HG02798 (cell line): Measurements from ENCODE around the gene GPR37L1.
A peak's percentile ranks its signal among the peaks of the same experiment; 100 is the strongest.
"Not testable (repeated sequence)": the region's sequence is repeated elsewhere in the genome, so short reads cannot be mapped to it uniquely, and the experiment has no call there.

Experiments
- ATAC-seq: cut with Tn5 transposase; IDR thresholded peaks from one replicate; pipeline ENCODE4 v1.9.1; 2021; ENCODE audit warnings: mild to moderate bottlenecking; ENCODE audit not compliant: unreplicated experiment, poor library complexity

GPR37L1 gene

GRCh38 chr1:202107801-202108731, 14.7 kb upstream of the GPR37L1 start:
- ATAC-seq: no peak

- no peak for ATAC-seq
These were observed 11.7 kb upstream of the GPR37L1 start for GRCh38 chr1:202110977-202111376.

- not testable (repeated sequence) for ATAC-seq
These were observed 11.1 kb upstream of the GPR37L1 start for GRCh38 chr1:202111589-202111988.

- ATAC-seq: no peak
These were observed 9.6 kb upstream of the GPR37L1 start for GRCh38 chr1:202112859-202113689.

GRCh38 chr1:202113690-202114300, 8.9 kb upstream of the GPR37L1 start:
- peak; percentile 64 for ATAC-seq

GRCh38 chr1:202116287-202116686, 6.4 kb upstream of the GPR37L1 start:
- ATAC-seq: no peak

GRCh38 chr1:202117898-202118371, 4.8 kb upstream of the GPR37L1 start:
- no peak for ATAC-seq

- ATAC-seq: no peak
These were observed 1.7 kb upstream of the GPR37L1 start for GRCh38 chr1:202121006-202121405.

GRCh38 chr1:202123336-202123813, 658 bp downstream of the GPR37L1 start:
- no peak for ATAC-seq

GRCh38 chr1:202124142-202124541, 1.4 kb downstream of the GPR37L1 start:
- ATAC-seq: no peak

GRCh38 chr1:202125611-202126010, 2.9 kb downstream of the GPR37L1 start:
- ATAC-seq: no peak

- ATAC-seq: no peak
These were observed 3.7 kb downstream of the GPR37L1 start for GRCh38 chr1:202126426-202126825.

- no peak for ATAC-seq
These were observed 4.3 kb downstream of the GPR37L1 start for GRCh38 chr1:202127061-202127460.

GRCh38 chr1:202127836-202128622, 5.3 kb downstream of the GPR37L1 start:
- no peak for ATAC-seq

GRCh38 chr1:202129453-202130296, 7.0 kb downstream of the GPR37L1 start:
- ATAC-seq: no peak

- no peak for ATAC-seq
These were observed 7.6 kb downstream of the GPR37L1 start for GRCh38 chr1:202130297-202130721.

- no peak for ATAC-seq
These were observed 8.3 kb downstream of the GPR37L1 start for GRCh38 chr1:202130816-202131522.
